OCI-LY1 (cell line): ENCODE results near the gene LYZL4.

Source experiments
- H2AFZ ChIP-seq: fragments of 200-600 bp; sonication (generic), shearing (Covaris generic); 2 replicates; pipeline ENCODE4 v1.6.0; 2014; ENCODE audit warnings: antibody characterized with exemption, mild to moderate bottlenecking, low read length
- H3F3A ChIP-seq: fragments of 200-600 bp; sonication (generic), shearing (Covaris generic); 2 replicates; pipeline ENCODE4 v1.6.0; 2014; ENCODE audit warnings: mild to moderate bottlenecking, antibody characterized with exemption, low read length, moderate library complexity; ENCODE audit not compliant: insufficient read depth
- H3K27ac ChIP-seq: fragments of 200-600 bp; sonication (generic); 2 replicates; pipeline ENCODE4 v1.5.1; 2014; ENCODE audit warnings: low read length, mixed run types, mild to moderate bottlenecking, low read depth; ENCODE audit not compliant: poor library complexity, severe bottlenecking
- H3K27me3 ChIP-seq: fragments of 200-600 bp; sonication (generic); 2 replicates; pipeline ENCODE4 v1.6.0; 2014; ENCODE audit warnings: antibody characterized with exemption, mild to moderate bottlenecking, low read length, moderate library complexity; ENCODE audit not compliant: insufficient read depth
- H3K36me3 ChIP-seq: fragments of 200-600 bp; sonication (generic); 2 replicates; pipeline ENCODE4 v1.6.1; 2014; ENCODE audit warnings: mild to moderate bottlenecking, antibody characterized with exemption, low read length, moderate library complexity, mixed read lengths; ENCODE audit not compliant: insufficient read depth
- H3K4me1 ChIP-seq: fragments of 200-600 bp; sonication (generic); 2 replicates; pipeline ENCODE4 v1.5.1; 2014; ENCODE audit warnings: mild to moderate bottlenecking, low read length, moderate library complexity; ENCODE audit not compliant: insufficient read depth, severe bottlenecking
- H3K4me2 ChIP-seq: fragments of 200-600 bp; sonication (generic), shearing (Covaris generic); 2 replicates; pipeline ENCODE4 v1.6.1; 2014; ENCODE audit warnings: low read length
- H3K4me3 ChIP-seq: fragments of 200-600 bp; sonication (generic); 2 replicates; pipeline ENCODE4 v1.5.1; 2014; ENCODE audit warnings: low read length, low read depth, mild to moderate bottlenecking, mixed read lengths; ENCODE audit not compliant: poor library complexity, severe bottlenecking
- H3K79me2 ChIP-seq: fragments of 200-600 bp; shearing (Covaris generic); 2 replicates; pipeline ENCODE4 v1.6.1; 2016; ENCODE audit warnings: mixed run types, low read length, mixed read lengths; ENCODE audit not compliant: insufficient read depth
- H3K9ac ChIP-seq: fragments of 200-600 bp; sonication (generic), shearing (Covaris generic); 2 replicates; pipeline ENCODE4 v1.6.1; 2014; ENCODE audit warnings: mild to moderate bottlenecking, low read length, mixed read lengths
- H3K9me2 ChIP-seq: fragments of 200-600 bp; sonication (generic), shearing (Covaris generic); 2 replicates; pipeline ENCODE4 v1.6.1; 2014; ENCODE audit warnings: low read depth, mild to moderate bottlenecking, low read length, mixed read lengths
- H3K9me3 ChIP-seq: fragments of 200-600 bp; shearing (Covaris generic); 2 replicates; pipeline ENCODE4 v1.6.1; 2014; ENCODE audit warnings: low read length, mixed read lengths
- H4K20me1 ChIP-seq: fragments of 200-600 bp; sonication (generic), shearing (Covaris generic); 2 replicates; pipeline ENCODE4 v1.6.0; 2016; ENCODE audit warnings: mild to moderate bottlenecking, low read length; ENCODE audit not compliant: insufficient read depth
- EZH2 ChIP-seq: fragments of 200-600 bp; sonication (generic), shearing (Covaris generic); IDR thresholded peaks from 2 replicates; pipeline ENCODE4 v1.8.0; 2017; ENCODE audit warnings: borderline replicate concordance, mixed run types, mild to moderate bottlenecking, antibody characterized with exemption, low read length, moderate library complexity, mixed read lengths
- TF ChIP-seq, protein P1 (sequence below): fragments of 200-600 bp; sonication (generic), shearing (Covaris generic); IDR thresholded peaks from 2 replicates; pipeline ENCODE4 v1.5.1; 2017; ENCODE audit warnings: mild to moderate bottlenecking, antibody characterized with exemption, low read length, moderate library complexity, mixed read lengths

LYZL4 gene

DNA sequence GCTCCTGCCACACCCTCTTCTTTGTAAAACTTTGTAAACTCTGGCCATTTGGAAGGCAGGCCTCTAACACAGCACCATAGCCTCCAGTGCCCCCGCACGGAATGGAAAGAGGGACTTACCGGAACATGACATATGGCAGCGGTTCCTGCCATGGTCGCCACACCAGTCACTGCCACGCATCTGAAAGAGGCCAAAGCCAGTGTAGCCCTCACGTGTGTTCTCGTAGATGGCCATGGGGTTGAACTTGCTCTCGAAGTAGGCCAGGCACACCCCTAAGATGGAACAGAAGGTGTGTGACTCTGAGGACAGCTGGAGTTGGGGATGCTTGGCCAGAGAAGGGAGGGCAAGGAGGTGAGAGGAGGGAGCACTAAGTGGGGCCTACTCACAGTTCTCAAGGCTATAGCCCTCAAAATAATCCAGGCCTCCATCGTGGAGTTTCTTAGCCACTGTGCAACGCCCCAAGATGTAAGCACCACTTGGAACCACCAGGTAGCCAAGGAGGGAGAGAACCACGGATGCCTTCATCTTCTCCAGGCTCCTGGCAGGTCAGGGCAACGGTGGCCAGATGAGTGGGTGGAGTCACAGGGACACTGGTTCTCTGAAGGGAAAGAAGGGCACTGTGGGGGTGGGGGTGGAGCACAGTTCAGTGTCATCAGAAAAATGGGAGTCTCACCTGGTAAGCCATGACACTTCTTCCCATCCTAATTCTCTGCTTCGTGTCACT is 3.5 kb downstream of the LYZL4 start:
- H3K9me3 ChIP-seq, result no peaks in the 10 kb centered on the region
- TF ChIP-seq, protein P1, sequence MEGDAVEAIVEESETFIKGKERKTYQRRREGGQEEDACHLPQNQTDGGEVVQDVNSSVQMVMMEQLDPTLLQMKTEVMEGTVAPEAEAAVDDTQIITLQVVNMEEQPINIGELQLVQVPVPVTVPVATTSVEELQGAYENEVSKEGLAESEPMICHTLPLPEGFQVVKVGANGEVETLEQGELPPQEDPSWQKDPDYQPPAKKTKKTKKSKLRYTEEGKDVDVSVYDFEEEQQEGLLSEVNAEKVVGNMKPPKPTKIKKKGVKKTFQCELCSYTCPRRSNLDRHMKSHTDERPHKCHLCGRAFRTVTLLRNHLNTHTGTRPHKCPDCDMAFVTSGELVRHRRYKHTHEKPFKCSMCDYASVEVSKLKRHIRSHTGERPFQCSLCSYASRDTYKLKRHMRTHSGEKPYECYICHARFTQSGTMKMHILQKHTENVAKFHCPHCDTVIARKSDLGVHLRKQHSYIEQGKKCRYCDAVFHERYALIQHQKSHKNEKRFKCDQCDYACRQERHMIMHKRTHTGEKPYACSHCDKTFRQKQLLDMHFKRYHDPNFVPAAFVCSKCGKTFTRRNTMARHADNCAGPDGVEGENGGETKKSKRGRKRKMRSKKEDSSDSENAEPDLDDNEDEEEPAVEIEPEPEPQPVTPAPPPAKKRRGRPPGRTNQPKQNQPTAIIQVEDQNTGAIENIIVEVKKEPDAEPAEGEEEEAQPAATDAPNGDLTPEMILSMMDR, result no peak
- TF ChIP-seq EZH2, result no peak
- H3K4me1 ChIP-seq, result no peaks in the 10 kb centered on the region
- H2AFZ ChIP-seq, result no peak overlapping the region
- H3K4me3 ChIP-seq, result no peak overlapping the region
- H3K27me3 ChIP-seq, result no peaks in the 10 kb centered on the region
- H3K36me3 ChIP-seq, result no peaks in the 10 kb centered on the region
- no peak overlapping the region for H3K9ac ChIP-seq
- no peak overlapping the region for H3K27ac ChIP-seq
- H3K79me2 ChIP-seq, result no peaks in the 10 kb centered on the region
- H3F3A ChIP-seq, result no peaks in the 10 kb centered on the region
- H4K20me1 ChIP-seq, result no peaks in the 10 kb centered on the region
- H3K4me2 ChIP-seq, result no peak overlapping the region
- no peaks in the 10 kb centered on the region for H3K9me2 ChIP-seq

DNA sequence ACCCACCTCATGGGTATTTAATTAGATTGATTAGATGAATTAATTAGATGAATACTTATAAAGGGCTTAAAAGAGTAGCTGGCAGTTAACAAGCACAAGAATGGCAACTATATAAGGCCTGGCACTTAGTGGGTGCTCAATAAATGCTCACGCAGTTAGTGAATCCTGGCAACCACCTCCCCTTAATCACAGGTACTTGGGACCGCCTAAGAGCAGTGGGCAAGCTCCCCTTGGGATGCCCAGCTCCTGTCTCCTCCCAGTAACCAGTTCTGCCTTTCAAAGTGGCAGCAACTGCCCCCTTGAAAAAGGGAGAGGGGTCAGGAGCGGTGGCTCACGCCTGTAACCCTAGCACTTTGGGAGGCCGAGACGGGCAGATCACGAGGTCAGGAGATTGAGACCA is 4.6 kb downstream of the LYZL4 start:
- Histone ChIP-seq H3K4me3 (no peak overlapping the region), H2AFZ (no peak overlapping the region), H3K27ac (no peak overlapping the region), H3K27me3 (no peaks in the 10 kb centered on the region), H3K9me2 (no peaks in the 10 kb centered on the region), H3K4me1 (no peaks in the 10 kb centered on the region), H3K9ac (no peak overlapping the region), H3K79me2 (no peaks in the 10 kb centered on the region), H3K36me3 (no peaks in the 10 kb centered on the region), H3F3A (no peaks in the 10 kb centered on the region), H3K4me2 (no peak overlapping the region), H4K20me1 (no peaks in the 10 kb centered on the region), H3K9me3 (no peaks in the 10 kb centered on the region)
- no peak for TF ChIP-seq EZH2

DNA sequence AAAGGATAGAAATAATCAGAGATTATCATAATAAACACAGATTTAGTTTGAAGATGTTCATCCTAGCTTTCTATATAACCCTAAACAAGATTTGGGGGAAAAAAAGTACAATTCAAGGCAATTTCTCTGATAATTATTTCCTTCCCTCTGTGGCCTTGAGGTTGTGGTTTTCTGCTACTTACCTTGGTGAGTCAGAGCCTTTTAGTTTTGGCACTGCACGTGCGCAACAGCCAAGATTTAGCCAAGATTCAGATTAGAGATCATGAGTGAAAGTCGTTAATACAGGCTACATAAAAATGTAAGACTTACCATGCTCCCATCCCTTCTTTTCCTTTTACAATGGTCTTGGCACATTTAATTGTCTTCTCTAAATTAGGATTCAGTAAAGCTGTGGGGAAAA is 6.7 kb downstream of the LYZL4 start:
- H3K27ac ChIP-seq, result no peak overlapping the region
- H3K9ac ChIP-seq, result no peak overlapping the region
- H3K27me3 ChIP-seq, result no peaks in the 10 kb centered on the region
- H3K4me1 ChIP-seq, result no peaks in the 10 kb centered on the region
- no peak overlapping the region for H2AFZ ChIP-seq
- no peak overlapping the region for H3K4me2 ChIP-seq
- H4K20me1 ChIP-seq, result no peaks in the 10 kb centered on the region
- no peaks in the 10 kb centered on the region for H3K9me2 ChIP-seq
- H3F3A ChIP-seq, result no peaks in the 10 kb centered on the region
- H3K9me3 ChIP-seq, result no peaks in the 10 kb centered on the region
- no peaks in the 10 kb centered on the region for H3K79me2 ChIP-seq
- no peak for TF ChIP-seq EZH2
- TF ChIP-seq, protein P1, result no peak
- H3K4me3 ChIP-seq, result no peak overlapping the region
- no peaks in the 10 kb centered on the region for H3K36me3 ChIP-seq
